Progenitor cell of endocrine pancreas (in vitro differentiated cells): ENCODE measurements around the gene KNG1. TPM values are rescaled to one million over a fixed set of nuclear protein-coding genes. Genes with fewer than 3 reads are reported as not detected.

Experiments
- DNase-seq: peaks from one replicate; pipeline ENCODE4 v3.0.0; 2021; ENCODE audit warnings: low spot score; ENCODE audit not compliant: unreplicated experiment
- H3K27ac Mint-ChIP-seq: 2 replicates; pipeline ENCODE4 v1.8.0; 2021; ENCODE audit warnings: mild to moderate bottlenecking, moderate library complexity, mixed read lengths
- H3K27me3 Mint-ChIP-seq: 2 replicates; pipeline ENCODE4 v1.8.0; 2021; ENCODE audit warnings: mixed read lengths
- H3K36me3 Mint-ChIP-seq: 2 replicates; pipeline ENCODE4 v1.8.0; 2022; ENCODE audit warnings: mixed read lengths; ENCODE audit not compliant: insufficient read depth
- H3K4me1 Mint-ChIP-seq: 2 replicates; pipeline ENCODE4 v1.8.0; 2021; ENCODE audit warnings: low read depth, mixed read lengths
- H3K4me3 Mint-ChIP-seq: 2 replicates; pipeline ENCODE4 v1.8.0; 2021; ENCODE audit warnings: low read depth, mild to moderate bottlenecking, moderate library complexity, mixed read lengths
- H3K9me3 Mint-ChIP-seq: 2 replicates; pipeline ENCODE4 v1.8.0; 2021; ENCODE audit warnings: low read depth, mixed read lengths
- total RNA-seq: library from RNA; stranded (reverse); gene quantifications from 2 replicates; pipeline ENCODE4 v1.2.1, GENCODE V29; 2021
- TF ChIP-seq, protein P1 (sequence below): fragments of 200-600 bp; sonication (generic); IDR thresholded peaks from one replicate; pipeline ENCODE4 v1.5.0; 2021; ENCODE audit warnings: antibody characterized with exemption, mild to moderate bottlenecking; ENCODE audit not compliant: unreplicated experiment

KNG1 gene
- total RNA-seq, 1 donor from 2014 or later = not detected

DNA sequence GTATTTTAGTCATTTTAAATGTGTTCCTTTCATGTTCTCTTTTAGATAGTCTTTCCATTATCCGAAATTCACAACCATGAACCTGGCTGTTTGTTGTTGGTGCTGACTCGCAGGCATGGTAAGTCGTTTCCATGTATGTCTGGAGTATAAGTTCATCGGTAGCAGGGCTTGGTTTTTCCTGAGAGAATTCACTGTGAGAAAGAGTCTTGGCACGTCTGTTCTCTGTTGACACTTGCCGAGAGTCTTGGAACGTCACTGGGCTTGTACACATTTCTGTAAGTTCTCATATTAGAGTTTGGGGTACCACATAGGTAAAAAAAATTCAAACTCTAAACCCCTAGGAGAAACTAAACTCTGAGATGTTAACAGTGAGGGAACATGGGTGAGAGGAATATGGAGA, 36.8 kb downstream of the KNG1 start:
- Mint-ChIP-seq H3K27ac (no peak overlapping the region), H3K4me1 (no peaks in the 10 kb centered on the region), H3K27me3 (peaks cover 31% of the 10 kb centered on the region), H3K4me3 (no peak overlapping the region), H3K9me3 (no peaks in the 10 kb centered on the region), H3K36me3 (no peaks in the 10 kb centered on the region)
- no peak for DNase-seq
- TF ChIP-seq, protein P1, sequence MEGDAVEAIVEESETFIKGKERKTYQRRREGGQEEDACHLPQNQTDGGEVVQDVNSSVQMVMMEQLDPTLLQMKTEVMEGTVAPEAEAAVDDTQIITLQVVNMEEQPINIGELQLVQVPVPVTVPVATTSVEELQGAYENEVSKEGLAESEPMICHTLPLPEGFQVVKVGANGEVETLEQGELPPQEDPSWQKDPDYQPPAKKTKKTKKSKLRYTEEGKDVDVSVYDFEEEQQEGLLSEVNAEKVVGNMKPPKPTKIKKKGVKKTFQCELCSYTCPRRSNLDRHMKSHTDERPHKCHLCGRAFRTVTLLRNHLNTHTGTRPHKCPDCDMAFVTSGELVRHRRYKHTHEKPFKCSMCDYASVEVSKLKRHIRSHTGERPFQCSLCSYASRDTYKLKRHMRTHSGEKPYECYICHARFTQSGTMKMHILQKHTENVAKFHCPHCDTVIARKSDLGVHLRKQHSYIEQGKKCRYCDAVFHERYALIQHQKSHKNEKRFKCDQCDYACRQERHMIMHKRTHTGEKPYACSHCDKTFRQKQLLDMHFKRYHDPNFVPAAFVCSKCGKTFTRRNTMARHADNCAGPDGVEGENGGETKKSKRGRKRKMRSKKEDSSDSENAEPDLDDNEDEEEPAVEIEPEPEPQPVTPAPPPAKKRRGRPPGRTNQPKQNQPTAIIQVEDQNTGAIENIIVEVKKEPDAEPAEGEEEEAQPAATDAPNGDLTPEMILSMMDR = no peak

DNA sequence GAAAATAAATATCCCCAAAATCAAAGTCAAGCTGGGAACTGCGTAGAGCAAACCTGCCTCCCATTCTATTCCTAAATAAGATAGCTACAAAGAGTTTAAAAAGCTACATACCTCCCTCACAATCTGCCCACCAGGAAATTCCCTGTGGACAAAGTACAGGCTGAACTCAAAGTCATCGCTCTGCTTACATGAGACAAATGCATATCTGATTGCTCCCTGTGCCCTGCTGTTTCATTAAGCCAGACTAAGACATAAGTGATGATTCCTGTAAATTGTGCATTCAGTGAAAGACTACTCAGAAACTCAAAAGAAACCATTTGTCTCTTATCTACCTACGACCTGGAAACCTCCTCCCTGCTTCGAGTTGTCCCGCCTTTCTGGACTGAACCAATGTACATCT, 37.7 kb downstream of the KNG1 start:
- peaks cover 35% of the 10 kb centered on the region for H3K27me3 Mint-ChIP-seq
- H3K4me1 Mint-ChIP-seq = no peaks in the 10 kb centered on the region
- H3K27ac Mint-ChIP-seq = no peak overlapping the region

DNA sequence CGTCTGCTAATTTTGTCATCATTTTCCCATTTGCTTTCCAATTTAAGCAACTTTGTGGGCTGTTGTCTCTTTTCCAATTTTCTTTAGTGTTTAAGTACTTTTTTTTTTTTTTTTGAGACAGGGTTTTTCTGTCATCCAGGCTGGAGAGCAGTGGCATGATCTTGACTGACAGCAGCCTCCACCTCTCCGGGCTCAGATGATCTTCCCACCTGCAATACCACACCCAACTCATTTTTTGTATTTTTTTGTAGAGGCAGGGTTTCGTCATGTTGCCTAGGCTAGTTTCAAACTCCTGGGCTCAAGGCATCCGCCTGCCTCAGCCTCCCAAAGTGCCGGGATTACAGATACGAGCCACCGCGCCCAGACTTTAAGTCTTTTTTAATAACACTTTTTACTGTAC, 40.1 kb downstream of the KNG1 start:
- no peak overlapping the region for H3K4me3 Mint-ChIP-seq
- no peaks in the 10 kb centered on the region for H3K4me1 Mint-ChIP-seq
- no peak overlapping the region for H3K27ac Mint-ChIP-seq
- no peaks in the 10 kb centered on the region for H3K36me3 Mint-ChIP-seq
- no peaks in the 10 kb centered on the region for H3K9me3 Mint-ChIP-seq
- TF ChIP-seq, protein P1 = no peak
- peaks cover 46% of the 10 kb centered on the region for H3K27me3 Mint-ChIP-seq
- no peak for DNase-seq

More for the DNA sequence above, 37.7 kb downstream of the KNG1 start:
- Mint-ChIP-seq H3K36me3 (no peaks in the 10 kb centered on the region), H3K4me3 (no peak overlapping the region), H3K9me3 (no peaks in the 10 kb centered on the region)
- no peak for DNase-seq
- TF ChIP-seq, protein P1 = no peak

DNA sequence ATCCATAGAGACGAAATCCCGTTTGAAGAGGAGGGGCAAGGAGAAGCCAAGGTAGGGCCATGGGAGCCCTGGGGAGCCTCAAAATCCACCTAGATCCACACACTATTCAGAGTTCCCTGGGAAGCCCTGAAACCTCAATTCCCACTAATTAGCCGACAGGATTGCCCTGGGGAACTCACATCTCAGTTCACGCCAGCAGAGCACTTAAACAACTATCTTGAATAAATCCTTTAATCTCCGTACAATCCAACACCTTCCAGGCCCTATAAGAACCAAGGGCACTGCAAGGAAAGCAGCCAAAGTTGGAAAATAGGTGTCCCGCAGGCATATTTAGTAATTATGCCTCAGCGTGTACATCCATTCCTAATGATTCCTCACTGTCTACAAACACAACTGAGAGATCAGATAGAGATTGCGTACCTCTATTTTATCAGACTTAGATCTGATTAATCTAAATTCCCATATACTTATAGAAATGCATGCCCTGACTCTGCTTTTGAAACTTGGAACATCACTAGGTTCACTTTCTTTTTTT, 40.6 kb downstream of the KNG1 start:
- TF ChIP-seq, protein P1 = no peak
- H3K27ac Mint-ChIP-seq = no peak overlapping the region
- H3K4me3 Mint-ChIP-seq = no peak overlapping the region
- H3K9me3 Mint-ChIP-seq = no peaks in the 10 kb centered on the region
- peaks cover 48% of the 10 kb centered on the region for H3K27me3 Mint-ChIP-seq
- no peak for DNase-seq
- H3K36me3 Mint-ChIP-seq = no peaks in the 10 kb centered on the region
- H3K4me1 Mint-ChIP-seq = no peaks in the 10 kb centered on the region

DNA sequence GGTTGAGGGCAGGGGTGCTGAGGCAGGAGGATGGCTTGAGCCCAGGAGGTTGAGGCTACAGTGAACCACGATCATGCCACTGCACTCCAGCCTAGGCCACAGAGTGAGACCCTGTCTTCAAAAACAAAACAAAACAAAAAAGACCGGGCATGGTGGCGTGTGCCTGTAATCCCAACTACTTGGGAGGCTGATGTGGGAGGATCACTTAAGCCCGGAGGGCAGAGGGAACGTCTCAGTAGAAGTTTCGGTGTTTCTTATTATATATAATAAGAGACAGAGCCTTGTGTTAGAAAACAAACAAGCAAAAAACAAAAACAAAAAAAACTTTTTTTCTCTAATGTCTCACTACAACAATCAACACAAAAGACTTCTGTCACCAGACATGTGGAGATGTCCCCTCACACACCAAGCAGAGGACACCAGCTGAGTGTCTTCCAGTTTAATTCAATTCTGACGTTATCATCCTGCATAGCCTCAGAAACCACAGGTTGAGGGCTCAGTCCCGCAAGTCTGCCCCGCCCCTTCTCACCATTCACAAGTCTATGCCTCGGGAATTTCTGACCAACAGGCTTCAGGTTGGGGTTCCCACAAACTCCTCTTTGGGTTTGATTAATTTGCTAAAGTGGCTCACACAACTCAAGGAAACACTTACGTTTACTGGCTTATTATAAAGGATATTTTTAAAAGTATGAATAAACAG, 42.2 kb downstream of the KNG1 start:
- Mint-ChIP-seq H3K4me1 (no peaks in the 10 kb centered on the region), H3K9me3 (no peaks in the 10 kb centered on the region), H3K4me3 (no peak overlapping the region), H3K27ac (no peak overlapping the region), H3K27me3 (peaks cover 45% of the 10 kb centered on the region), H3K36me3 (no peaks in the 10 kb centered on the region)
- TF ChIP-seq, protein P1 = no peak
- DNase-seq = no peak
